ENCODE measurements around the gene ITGA1.

ITGA1 gene

DNA sequence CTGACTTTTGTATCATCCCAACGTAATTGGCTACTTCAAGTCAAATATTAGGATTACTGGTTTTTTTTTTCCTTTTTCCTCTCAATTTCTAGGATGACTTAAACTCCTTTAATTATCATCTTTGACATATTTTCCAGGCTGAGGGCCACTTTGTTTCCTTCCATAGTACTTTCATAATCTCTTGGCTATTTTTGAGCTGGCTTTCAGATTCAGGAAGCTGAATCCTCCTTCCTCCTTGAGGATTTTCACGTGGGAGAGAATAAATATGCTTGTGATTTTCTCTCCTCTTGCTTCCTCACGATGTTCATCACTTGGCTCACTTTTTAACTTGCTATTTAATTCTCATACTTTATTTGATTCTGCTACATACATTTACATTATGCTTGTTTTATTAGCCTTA, 88.1 kb downstream of the ITGA1 start:
- no peak for DNase-seq

DNA sequence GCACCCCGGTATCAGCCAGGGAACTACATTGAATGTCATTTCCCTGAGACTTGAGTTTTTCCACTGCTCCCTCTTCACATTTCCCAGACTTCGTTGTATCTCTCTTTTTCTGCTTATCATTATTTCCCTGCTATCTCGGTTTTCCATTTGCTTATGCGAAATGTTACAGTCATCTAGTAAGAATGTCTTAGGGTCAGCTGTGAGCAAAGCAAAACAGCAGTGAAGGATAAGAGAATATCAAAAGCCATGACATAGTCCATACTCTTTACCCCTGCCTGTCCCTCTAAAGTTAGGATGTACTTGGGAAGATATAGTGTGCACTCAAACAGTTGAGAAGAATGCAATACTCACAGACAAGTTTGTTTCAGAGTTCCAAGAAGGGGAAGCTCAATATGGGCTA, 88.7 kb downstream of the ITGA1 start:
- no peak for DNase-seq

DNA sequence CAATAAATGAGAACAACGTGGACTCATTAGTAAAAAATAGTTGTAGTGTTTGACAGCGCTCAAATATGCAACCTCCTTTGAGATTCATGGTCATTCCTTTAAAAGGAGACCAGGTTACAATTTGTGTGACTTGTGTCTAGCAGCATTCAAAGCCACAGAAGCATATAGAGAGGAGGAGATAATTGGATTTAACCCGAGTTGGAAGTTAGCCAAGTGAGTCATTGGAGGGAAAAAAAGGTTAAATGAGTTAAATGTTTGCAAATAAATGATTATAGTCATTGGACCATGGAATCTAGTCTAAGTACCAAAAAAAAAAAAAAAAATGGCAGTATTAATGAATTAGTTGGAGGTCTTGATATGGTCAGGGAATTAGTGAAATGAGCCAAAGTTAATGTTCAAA, 90.9 kb downstream of the ITGA1 start:
- DNase-seq = no peak

DNA sequence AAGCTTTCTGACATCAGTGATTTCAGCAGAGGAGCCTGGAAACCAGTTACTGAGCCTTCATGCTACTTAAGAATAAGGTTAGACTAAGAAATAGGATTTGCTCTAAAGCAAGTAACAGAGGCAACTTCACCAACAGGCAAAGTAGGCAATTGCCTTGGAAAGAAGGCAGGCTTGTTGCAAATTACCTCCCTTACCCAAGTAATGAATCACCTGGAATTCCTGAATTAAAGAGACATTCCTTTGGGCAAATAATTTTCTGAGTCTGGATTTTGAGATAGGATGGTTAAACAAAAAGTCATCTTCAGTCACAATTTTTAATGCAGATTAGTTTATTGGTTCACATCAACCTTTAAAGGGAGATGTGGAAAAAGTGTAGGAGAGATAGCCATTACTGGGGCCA, 92.8 kb downstream of the ITGA1 start:
- DNase-seq = no peak

DNA sequence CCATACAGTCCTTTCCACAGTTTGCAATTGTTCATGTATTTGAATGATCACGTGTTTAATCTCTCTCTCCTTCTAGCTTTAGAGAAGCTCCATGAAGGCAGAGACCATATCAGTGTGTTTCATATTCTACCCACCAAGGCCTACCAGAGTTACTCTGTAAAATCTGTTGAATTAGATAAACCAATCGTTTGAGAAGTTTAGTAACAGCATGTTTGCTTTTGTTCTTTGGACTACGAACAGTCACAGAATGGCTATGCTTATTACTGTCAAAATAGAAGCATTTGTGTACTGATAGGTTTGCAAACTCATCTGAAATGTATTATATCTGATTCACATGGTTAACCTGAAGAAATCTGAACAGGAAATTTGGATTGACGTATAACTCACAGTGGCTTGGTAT, 93.8 kb downstream of the ITGA1 start:
- DNase-seq = no peak

DNA sequence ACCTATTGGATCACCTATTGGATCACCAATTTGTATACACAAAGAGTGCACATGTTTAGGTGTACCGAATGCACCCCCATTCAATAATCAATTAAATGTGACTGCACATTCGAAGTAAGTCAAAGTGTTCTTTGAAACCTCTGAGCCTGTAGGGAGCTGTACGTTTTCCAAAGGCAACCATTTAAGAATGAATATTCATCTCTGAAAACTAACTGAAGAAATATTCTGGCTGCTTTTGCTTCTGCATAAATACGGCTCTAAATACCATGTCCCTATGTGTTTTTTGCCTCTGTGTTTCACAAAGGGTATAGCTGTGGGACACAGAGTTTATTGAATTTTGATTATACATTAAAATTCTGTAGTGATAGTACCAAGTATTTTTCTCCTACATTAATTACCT, 95.4 kb downstream of the ITGA1 start:
- no peak for DNase-seq

DNA sequence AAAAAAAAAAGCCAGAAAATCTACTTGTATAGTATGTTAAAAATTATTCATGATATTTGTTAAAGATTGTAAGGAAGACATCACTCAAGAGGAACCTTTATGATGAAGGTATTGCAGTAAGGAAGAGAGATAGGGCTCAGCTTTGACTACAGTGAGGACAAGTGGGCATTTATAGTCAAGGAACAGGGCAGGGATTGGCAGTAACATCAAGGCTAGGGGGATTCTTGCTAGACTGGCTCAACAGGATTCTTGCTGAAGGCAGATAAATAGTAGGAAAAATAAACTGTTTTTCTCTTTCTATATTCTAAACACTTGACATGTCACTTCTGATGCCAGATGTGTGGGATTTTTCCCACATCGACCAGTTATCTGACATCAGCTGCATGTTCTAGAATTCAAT, 96.7 kb downstream of the ITGA1 start:
- DNase-seq = no peak

DNA sequence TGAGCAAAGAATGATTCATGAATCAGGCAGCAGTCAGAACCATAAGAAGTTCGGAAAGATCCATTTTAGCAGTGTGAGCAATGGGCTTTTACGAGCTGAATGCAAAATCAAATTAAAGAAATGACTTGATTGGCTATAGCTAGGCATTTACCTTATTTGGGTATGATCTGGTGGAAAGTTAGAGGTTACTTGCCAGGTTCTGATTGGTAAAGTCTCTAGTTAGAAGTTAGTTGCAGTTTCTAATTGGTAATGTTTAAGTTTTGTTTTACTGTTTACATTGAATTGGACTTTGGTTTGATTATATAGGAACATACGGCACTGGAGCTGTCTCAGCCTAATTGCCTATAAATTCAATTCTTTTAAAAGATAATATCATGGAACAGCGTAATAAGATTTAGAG, 97.9 kb downstream of the ITGA1 start:
- no peak for DNase-seq

DNA sequence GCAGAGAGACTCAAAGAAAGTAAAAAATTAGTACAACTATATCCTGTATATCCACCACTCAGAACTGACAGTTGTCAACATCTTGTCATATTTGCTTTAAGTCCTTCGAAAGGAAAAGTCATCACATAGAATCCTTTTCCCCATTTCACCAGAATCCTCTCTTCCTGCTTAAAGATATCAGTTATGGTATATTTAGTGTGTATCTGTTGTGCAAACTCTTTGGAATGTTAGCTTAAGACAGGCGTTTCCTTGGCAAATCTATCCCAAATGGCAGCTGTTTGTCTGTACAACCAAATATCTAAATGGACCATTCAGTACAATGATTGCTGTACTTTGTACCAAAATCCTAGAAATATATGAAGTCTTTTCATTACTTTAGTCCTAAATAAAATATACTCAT, 98.5 kb downstream of the ITGA1 start:
- DNase-seq = no peak

DNA sequence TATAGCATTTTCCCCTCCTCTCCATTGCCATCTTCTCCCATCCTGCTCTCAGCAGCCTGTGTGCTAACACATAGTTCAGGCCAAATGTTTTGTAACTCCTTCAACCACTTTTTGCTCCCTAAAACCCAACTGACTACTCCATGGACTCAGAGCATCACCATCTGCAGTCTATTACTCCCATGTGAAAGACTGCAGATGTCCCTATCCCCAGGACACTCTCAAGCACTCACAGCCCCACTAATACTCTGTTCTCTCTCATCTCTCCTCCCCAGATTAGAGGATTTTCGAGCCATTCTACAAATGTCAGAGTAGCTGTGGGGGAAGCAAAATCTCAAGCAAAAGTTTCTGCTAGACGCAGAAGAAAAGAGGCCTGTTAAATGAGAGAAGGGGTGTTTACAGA, 99.3 kb downstream of the ITGA1 start:
- DNase-seq = no peak

DNA sequence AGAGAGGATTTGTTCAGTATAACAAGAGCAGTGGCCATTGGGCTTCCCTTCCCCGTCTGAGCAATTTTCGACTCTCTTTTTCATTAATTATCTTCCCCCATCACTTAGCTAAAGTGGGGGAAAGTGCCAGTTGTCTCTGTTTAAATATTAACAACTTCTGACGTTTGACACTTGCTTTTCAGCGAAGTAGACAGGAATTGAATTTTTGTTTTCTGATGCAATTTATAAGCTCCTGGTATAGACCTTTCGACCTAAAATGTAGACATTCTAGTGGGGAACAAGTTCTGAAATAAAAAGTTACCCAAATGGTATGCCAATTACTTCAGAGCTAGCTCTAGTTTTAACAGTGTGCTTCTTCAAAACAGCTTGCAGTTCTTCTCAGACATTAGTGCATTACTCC, 100.6 kb downstream of the ITGA1 start:
- DNase-seq = no peak

DNA sequence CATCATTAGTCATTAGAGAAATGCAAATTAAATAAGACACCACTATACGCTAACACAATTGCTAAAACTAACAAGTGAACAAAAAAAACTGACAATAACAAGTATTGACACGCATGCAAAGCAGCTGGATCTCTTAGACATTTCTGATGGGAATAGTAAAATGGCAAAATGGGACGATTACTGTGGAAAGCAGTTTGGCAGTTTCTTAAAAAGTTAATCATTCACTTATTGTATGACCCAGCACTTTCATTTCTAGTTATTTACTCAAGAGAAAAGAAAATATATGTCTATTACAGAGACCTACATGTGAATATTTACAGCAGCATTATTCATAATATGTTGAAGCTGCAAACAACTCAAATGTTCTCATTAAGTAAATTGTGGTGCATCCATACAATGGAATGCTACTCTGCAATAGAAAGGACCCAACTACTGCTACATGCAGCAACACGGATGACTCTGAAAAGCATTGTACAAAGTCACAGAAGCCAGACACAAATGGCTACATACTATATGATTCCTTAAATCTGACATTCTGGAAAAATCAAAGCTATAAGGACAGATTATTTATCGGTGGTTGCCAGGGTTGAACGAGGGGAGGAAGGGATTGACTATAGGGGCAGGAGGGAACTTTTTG, 104.6 kb downstream of the ITGA1 start:
- DNase-seq = no peak

DNA sequence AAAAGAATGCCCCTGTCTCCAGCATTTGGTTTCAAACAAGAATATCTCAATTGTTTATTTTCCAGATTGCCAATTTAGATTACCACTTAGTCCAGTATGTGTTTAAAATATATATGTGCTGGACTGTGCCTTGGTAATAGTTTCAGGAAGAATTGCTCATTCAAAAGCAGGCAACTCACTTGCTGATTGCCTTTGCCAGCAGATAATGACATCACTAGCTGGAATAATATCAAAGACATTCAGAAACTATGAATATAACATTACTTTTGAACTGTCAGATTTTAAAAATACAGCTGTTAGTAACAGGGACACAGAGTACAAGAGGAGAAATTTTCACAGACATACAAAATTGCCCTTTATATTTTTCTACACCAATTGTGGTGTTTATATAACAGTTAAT, 105.4 kb downstream of the ITGA1 start:
- no peak for DNase-seq

DNA sequence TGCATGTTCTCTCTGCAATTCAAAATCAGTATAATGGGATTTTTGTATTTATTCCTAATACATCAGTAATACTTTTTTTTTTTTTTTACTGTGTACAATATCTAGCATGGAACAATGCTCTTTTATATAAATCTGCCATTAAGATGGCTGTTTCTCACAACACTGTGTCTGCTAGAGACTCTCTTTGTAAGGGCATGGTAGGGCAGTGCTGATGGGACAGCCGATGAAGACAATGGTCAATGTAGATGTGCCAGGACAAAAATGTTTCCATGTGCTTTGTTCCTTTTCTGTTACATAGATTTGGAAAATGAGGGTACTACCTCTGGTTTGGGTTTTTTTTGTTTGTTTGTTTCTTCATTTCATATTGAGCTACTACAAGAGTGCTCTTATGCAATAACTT, 106.1 kb downstream of the ITGA1 start:
- DNase-seq = no peak

DNA sequence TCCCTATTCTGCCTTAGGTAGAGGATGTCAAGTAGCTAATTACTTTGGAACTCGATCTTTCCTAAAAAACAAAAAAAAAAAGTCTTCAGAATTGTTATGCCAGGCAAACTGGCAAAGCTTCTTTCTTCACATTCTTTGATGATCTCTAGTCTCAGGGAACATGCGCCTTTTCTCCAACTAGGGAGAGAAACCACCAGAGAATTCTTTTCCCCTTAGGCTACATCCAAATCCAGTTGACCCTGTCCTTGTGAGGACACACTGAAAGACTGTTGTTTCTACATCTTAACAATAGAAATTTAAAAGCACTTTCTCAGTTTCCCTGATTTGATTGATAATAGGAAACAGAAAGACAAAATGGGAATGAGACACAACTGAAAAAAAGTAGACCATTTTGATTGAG, 106.7 kb downstream of the ITGA1 start:
- DNase-seq = no peak

DNA sequence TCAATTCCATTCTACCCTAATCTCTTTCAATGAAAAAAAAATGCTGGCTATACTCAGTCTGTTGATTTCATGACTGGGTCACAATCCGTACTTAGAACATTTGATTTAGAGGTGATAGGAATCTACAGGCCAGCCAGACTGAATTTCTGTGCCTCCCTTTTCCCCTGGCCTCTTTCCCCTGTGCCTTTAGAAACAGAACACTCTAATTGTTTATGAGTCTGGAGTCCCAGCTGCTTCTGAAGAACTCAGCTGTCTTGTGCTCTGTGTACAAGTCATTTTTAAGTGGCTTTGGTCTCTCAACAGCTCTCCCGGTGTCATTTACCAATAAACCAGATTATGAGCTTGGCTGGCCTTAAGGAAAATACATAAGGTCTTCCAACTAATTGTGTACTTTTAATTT, 107.4 kb downstream of the ITGA1 start:
- DNase-seq = no peak

DNA sequence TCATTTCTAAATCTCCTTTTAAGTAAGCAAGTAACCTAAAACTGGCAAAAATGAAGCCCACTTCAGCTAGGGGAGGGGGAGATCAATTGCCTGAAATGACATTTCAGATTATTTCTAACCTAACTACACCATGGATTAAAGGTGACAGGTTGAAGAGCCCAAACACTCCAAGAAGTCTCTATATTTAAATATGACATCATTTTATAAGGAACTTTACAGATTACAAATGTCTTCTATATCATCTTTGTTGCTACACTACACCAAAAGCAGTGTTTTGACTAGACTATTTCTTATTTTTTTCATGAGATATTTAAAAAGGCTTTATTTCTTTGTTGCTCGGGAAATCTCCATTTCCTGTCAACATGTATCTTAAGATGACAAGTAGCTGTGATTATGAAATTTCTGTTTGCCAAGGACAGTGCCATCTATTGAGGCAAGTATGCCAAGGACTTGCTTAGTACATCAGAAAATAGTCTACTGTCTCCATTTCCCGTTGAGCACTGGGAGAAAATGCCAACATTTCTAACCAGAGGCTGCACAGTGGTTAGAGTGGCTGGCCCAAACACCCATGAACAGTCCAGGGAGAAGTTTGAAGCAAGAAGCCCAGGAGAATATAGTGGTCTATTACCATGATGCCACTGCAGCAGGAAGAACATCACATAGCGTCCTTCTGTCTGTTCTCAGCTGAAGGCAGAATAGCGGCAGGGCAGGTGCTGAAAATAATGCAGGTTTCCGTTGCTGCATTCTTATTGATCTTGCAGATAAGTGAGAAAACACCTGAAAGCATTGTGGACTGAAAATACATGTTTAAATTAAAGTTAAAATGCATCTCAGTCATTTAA, 108.1 kb downstream of the ITGA1 start:
- no peak for DNase-seq

DNA sequence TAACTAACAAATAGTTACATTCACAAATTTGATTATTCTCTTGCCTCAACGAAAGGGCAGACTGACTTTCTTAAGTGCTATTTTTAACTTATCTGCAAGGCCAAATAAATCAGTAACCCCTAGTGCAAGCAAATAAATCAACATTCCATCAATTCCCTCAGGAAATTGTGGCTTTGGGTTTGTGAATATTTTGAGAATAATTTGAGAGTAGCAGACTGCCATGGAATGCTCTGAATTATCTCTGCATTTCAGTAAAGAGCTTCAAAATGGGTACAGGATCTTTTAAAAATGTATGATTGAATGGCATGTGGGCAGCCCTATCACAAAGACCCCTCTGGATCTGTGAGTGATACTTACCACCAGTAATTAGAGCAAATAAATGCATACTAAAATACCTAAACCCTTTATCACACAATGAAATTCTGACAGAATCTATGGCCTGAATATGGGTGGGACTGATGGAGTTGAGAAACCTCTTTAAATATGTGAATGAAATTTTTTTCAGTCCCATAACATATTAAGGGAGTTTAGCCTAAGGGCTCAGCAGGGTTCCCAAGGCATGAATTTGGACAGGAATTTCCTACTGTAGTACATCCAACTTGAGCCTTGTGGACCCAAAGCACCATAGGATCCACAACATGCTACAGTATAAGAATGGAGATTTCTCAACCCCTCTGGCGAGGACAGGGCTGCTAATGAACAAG, 109.0 kb downstream of the ITGA1 start:
- DNase-seq = no peak

DNA sequence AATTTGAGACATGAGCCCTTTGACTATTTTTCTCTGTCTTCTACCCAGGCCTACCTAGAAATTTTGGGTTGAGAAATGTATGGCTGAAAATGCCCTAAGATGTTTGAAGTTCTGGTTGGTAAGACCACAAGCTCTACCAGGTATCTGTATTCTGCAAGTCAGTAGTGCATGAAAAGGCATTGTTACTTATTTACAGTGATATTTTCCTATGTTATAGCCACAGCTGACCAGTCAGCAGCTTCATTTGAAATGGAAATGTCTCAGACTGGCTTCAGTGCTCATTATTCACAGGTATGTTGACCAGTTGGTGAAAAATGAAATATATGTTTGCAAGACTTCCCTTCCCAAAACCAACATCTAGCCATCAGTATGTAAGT, 109.5 kb downstream of the ITGA1 start:
- no peak for DNase-seq

DNA sequence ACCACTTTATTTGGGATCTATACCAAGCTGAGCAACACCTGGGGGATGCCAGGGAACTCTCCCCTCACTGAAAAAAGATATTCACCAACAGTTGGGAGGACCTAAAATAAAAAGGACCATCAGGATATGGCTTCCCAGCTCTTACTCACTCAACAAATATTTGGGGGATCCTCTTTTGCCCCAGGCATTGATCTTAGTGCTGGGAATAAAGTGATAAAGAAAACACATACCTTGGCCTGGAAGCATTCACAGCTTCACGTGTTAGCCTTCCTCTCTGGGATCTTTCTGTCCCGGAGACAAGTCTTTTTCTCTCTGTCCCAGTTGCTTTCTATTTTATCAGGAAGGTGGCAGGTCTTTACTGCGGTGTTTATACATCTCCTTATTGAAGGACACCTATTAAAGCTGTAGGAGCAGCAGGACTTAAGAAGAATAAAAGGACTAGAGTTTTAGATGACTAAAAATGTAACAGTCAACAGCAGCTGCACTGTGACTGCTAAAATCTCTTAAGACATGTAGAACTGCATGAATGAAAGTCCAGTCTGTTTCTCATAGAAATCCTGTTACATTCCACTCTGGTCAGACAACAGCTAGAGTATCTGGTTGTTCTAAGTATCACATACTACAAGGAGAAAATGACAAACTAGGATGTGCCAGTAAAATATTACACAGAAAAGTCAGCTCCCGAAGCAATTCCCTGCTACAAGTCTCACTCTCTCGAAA, 111.4 kb downstream of the ITGA1 start:
- no peak for DNase-seq

DNA sequence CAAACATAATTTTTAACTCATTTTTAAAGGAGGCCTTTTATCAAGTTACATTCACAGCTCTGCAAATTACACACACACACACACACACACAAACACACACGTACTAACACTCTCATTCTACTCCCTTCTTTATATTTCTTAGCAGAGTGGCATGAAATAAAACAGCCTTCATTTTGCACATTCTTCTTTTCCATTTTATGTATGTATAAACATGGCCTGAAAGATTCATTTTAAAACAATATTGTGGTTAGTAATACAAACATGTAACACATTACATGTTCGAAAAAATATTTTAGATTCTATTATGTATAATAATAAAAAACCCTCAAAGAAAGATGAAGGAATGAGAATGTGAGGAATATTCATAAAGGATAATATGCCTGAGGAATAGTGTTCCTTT, 115.4 kb downstream of the ITGA1 start:
- no peak for DNase-seq

DNA sequence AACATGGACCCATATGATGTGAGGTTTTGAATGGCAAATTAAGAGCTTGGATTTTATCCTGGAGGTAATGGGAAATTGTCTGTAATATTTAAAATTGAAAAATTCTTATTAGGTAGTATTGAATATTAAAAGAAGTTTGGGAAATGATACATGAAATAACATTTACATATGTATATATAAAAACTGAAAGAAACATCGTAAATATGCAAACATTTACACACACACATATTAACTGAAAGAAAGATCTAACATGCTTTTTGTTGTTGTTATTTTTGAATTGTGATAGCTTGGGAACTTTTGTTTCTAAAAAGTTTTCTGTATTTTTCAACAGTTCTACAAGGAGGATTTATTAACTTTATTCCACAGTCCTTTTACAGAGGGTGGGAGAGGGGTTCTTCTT, 118.6 kb downstream of the ITGA1 start:
- no peak for DNase-seq

DNA sequence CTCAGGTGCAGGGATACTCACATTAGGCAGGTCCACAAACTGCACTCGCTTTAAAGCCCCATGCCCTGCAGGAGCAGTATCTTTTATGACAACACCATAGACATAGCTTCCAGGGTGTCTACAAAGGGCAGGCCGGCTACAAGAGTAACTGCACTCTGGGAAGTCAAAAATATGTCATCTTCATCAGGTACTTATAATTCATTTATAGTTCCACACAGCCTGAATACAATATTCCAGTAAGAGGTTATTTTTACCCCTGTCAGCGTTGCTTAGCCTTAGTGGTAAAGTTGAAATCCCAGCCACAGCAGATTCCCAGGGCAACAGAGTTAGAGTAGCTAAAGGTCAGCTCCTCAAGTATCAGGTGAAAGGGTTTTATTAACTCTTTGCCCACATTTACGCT, 119.1 kb downstream of the ITGA1 start:
- no peak for DNase-seq

DNA sequence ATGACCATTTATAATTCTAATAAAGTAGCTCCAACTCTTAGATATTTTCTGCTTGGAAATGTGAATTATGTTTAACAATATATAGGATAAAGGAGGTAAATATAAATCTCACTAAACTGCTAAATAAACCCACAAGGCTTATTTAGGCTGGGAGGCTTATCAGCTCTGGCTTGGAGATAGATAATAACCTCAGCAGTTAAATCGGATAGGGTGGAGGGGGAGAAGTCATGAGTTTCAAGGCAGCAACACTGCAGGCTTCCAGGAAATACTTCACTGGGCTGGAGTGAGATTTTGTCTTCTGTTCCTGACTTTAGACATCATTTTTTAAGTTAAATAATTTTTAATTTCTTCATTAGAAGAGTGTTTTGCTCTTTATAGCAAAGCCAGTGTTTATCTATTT, 121.5 kb downstream of the ITGA1 start:
- DNase-seq = no peak

Data from NCI-H345 (cell line).